ENCODE results near the gene MICA. TPM values are rescaled to one million over a fixed set of nuclear protein-coding genes. Genes with fewer than 3 reads are reported as not detected.
"Not testable (repeated sequence)": the region's sequence is repeated elsewhere in the genome, so short reads cannot be mapped to it uniquely, and the experiment has no call there.

MICA gene
- polyA plus RNA-seq, 12 donors = 2.8 to 12.5 (median 7.0) TPM; not detected in 1

- not testable (repeated sequence) for DNase-seq
Observed at GRCh38 chr6:31459864-31460263, 56.5 kb downstream of the MICA start.

- DNase-seq = no peak
Observed at GRCh38 chr6:31460361-31461025, 57.1 kb downstream of the MICA start.

- no peak for DNase-seq
Observed at GRCh38 chr6:31462026-31462963, 58.9 kb downstream of the MICA start.

GRCh38 chr6:31462964-31463870 is 59.8 kb downstream of the MICA start:
- peak; percentile 46 for DNase-seq

- no peak for DNase-seq
Observed at GRCh38 chr6:31464252-31465184, 61.1 kb downstream of the MICA start.

Other genes with a start within 250 kb of the MICA start
- 10 to 100 TPM in 10 of 12 donors, 1 to 10 TPM in 1, not detected in 1; 9.5 to 25.3 (median 12.6) TPM for gene CCHCR1, start 245.8 kb upstream of the MICA start, polyA plus RNA-seq (ENCODE audit: insufficient read length in 12 of 12)
- 10 to 100 TPM in 8 of 12 donors, 1 to 10 TPM in 3, not detected in 1; 8.7 to 16.3 (median 11.0) TPM for gene TCF19, start 245.0 kb upstream of the MICA start, polyA plus RNA-seq (ENCODE audit: insufficient read length in 12 of 12)
- gene POU5F1, start 232.9 kb upstream of the MICA start, polyA plus RNA-seq (ENCODE audit: insufficient read length in 12 of 12) = 1 to 10 TPM in 1 of 12 donors, under 1 TPM in 9, not detected in 2; 0.30 to 1.3 (median 0.62) TPM
- 10 to 100 TPM in 11 of 12 donors, not detected in 1; 39.8 to 99.1 (median 48.0) TPM for gene HLA-C, start 131.5 kb upstream of the MICA start, polyA plus RNA-seq (ENCODE audit: insufficient read length in 12 of 12)
- 100 to 1,000 TPM in 11 of 12 donors, not detected in 1; 106 to 262 (median 145) TPM for gene HLA-B, start 46.4 kb upstream of the MICA start, polyA plus RNA-seq (ENCODE audit: insufficient read length in 12 of 12)
- gene MICB, start 94.5 kb downstream of the MICA start, polyA plus RNA-seq (ENCODE audit: insufficient read length in 12 of 12) = 1 to 10 TPM in 2 of 12 donors, under 1 TPM in 8, not detected in 2; 0.37 to 1.9 (median 0.78) TPM
- gene MCCD1, start 125.4 kb downstream of the MICA start, polyA plus RNA-seq (ENCODE audit: insufficient read length in 12 of 12) = not detected
- gene DDX39B, start 138.4 kb downstream of the MICA start, polyA plus RNA-seq (ENCODE audit: insufficient read length in 12 of 12) = 100 to 1,000 TPM in 11 of 12 donors, not detected in 1; 312 to 457 (median 352) TPM
- gene ATP6V1G2, start 143.0 kb downstream of the MICA start, polyA plus RNA-seq (ENCODE audit: insufficient read length in 12 of 12) = 1 to 10 TPM in 10 of 12 donors, not detected in 2; 3.3 to 6.6 (median 4.1) TPM
- gene NFKBIL1, start 144.0 kb downstream of the MICA start, polyA plus RNA-seq (ENCODE audit: insufficient read length in 12 of 12) = 10 to 100 TPM in 11 of 12 donors, not detected in 1; 11.4 to 23.7 (median 14.1) TPM
- gene LTA, start 168.7 kb downstream of the MICA start, polyA plus RNA-seq (ENCODE audit: insufficient read length in 12 of 12) = 1 to 10 TPM in 1 of 12 donors, under 1 TPM in 5, not detected in 6; 0.13 to 2.6 (median 0.33) TPM
- 1 to 10 TPM in 1 of 12 donors, under 1 TPM in 8, not detected in 3; 0.11 to 1.5 (median 0.33) TPM for gene TNF, start 172.0 kb downstream of the MICA start, polyA plus RNA-seq (ENCODE audit: insufficient read length in 12 of 12)
- 10 to 100 TPM in 1 of 12 donors, 1 to 10 TPM in 7, under 1 TPM in 2, not detected in 2; 0.57 to 23.4 (median 1.3) TPM for gene LTB, start 178.8 kb downstream of the MICA start, polyA plus RNA-seq (ENCODE audit: insufficient read length in 12 of 12)
- gene LST1, start 182.7 kb downstream of the MICA start, polyA plus RNA-seq (ENCODE audit: insufficient read length in 12 of 12) = 10 to 100 TPM in 2 of 12 donors, 1 to 10 TPM in 8, not detected in 2; 3.9 to 24.6 (median 5.9) TPM
- under 1 TPM in 6 of 12 donors, not detected in 6; 0.22 to 0.63 (median 0.25) TPM for gene NCR3, start 189.4 kb downstream of the MICA start, polyA plus RNA-seq (ENCODE audit: insufficient read length in 12 of 12)
- gene AIF1, start 211.6 kb downstream of the MICA start, polyA plus RNA-seq (ENCODE audit: insufficient read length in 12 of 12) = 10 to 100 TPM in 11 of 12 donors, not detected in 1; 12.8 to 39.9 (median 18.8) TPM
- gene PRRC2A, start 217.1 kb downstream of the MICA start, polyA plus RNA-seq (ENCODE audit: insufficient read length in 12 of 12) = 100 to 1,000 TPM; 104 to 352 (median 123) TPM
- 100 to 1,000 TPM in 11 of 12 donors, not detected in 1; 153 to 248 (median 195) TPM for gene BAG6, start 249.1 kb downstream of the MICA start, polyA plus RNA-seq (ENCODE audit: insufficient read length in 12 of 12)